Kidney (tissue), 14 donors: ENCODE results near the gene PDE9A. TPM values are rescaled to one million over a fixed set of nuclear protein-coding genes. Genes with fewer than 3 reads are reported as not detected.
A peak's percentile ranks its signal among the peaks of the same experiment; 100 is the strongest.

Experiments used
- DNase-seq, 5 donors: peaks; one replicate each; pipeline ENCODE4 v3.0.0-alpha.2; 2013 to 2020
- FAIRE-seq: peaks from 2 replicates; lab custom pipeline; 2012; peaks lifted over from hg19 to GRCh38; lab: Jason Lieb, UNC
- H3K27ac ChIP-seq, 2 donors: one replicate each; pipeline ENCODE4 v1.7.0; 2013; ENCODE audit warnings: low read depth in 2 of 2, low read length in 2 of 2, inconsistent platforms in 1 of 2
- H3K27me3 ChIP-seq: one replicate; pipeline ENCODE4 v1.7.1; 2013; ENCODE audit warnings: low read length, inconsistent platforms; ENCODE audit not compliant: control insufficient read depth, insufficient read depth
- H3K36me3 ChIP-seq, 3 donors: one replicate each; pipeline versions ENCODE4 v1.7.0 to v1.7.1; 2013; ENCODE audit warnings: low read length in 3 of 3, control low read depth in 1 of 3, inconsistent platforms in 1 of 3; ENCODE audit not compliant: insufficient read depth in 3 of 3, control insufficient read depth in 2 of 3
- H3K4me1 ChIP-seq, 3 donors: one replicate each; pipeline versions ENCODE4 v1.7.0 to v1.7.1; 2013; ENCODE audit warnings: low read length in 3 of 3, inconsistent platforms in 1 of 3, low read depth in 1 of 3; ENCODE audit not compliant: control insufficient read depth in 2 of 3, insufficient read depth in 2 of 3
- H3K4me3 ChIP-seq, 3 donors: one replicate each; pipeline versions ENCODE4 v1.7.0 to v1.8.1; 2013; ENCODE audit warnings: low read length in 3 of 3, control low read depth in 1 of 3, inconsistent platforms in 1 of 3
- H3K9ac ChIP-seq, 3 donors: one replicate each; pipeline versions ENCODE4 v1.7.0 to v1.7.1; 2013; ENCODE audit warnings: low read length in 3 of 3, control low read depth in 1 of 3, inconsistent platforms in 1 of 3
- H3K9me3 ChIP-seq, 3 donors: one replicate each; pipeline versions ENCODE4 v1.7.0 to v1.7.1; 2013; ENCODE audit warnings: low read length in 3 of 3, control low read depth in 1 of 3, inconsistent platforms in 1 of 3; ENCODE audit not compliant: control insufficient read depth in 2 of 3, insufficient read depth in 1 of 3
- intact Hi-C: fragments of 100-400 bp; cut with DNase I; formaldehyde crosslinking; loops from one replicate; pipeline ENCODE4 v1.11.1; 2022
- polyA plus RNA-seq: library from polyadenylated mRNA; stranded (reverse); fragments of 350-450 nt; fragmentation: Illumina TruSeq; extraction: RNeasy Lipid Tissue Mini Kit (QIAGEN cat#74804); gene quantifications from one replicate; pipeline ENCODE4 v1.2.3, GENCODE V29; 2014; ENCODE audit warnings: low read depth, low replicate concordance; ENCODE audit not compliant: insufficient read depth
- total RNA-seq: library from RNA; stranded (reverse); fragmentation: NEBNext Ultra II Directional; extraction: Animal tissue kit (Norgen Biotek cat#: 25700); gene quantifications from one replicate; pipeline ENCODE4 v1.2.1, GENCODE V29; 2021
- TF ChIP-seq, protein P1 (sequence below): IDR thresholded peaks from 3 replicates; pipeline ENCODE4 v1.5.1; 2012; ENCODE audit warnings: mild to moderate bottlenecking, moderate library complexity, borderline replicate concordance; ENCODE audit not compliant: insufficient read depth; ENCODE audit errors: extremely low read depth
- donor health status: control.
- donor health status: control.
- donor health status: control.
- donor health status: control.
- donor health status: control.
- donor health status: DM: yes; HTN: yes; CAD: no.
- donor health status: Normal renal cell carcinoma (clear cell type).

The PDE9A gene
- total and polyA plus RNA-seq, 2 donors from 2014 or later = 30.1 to 39.0 TPM

DNA sequence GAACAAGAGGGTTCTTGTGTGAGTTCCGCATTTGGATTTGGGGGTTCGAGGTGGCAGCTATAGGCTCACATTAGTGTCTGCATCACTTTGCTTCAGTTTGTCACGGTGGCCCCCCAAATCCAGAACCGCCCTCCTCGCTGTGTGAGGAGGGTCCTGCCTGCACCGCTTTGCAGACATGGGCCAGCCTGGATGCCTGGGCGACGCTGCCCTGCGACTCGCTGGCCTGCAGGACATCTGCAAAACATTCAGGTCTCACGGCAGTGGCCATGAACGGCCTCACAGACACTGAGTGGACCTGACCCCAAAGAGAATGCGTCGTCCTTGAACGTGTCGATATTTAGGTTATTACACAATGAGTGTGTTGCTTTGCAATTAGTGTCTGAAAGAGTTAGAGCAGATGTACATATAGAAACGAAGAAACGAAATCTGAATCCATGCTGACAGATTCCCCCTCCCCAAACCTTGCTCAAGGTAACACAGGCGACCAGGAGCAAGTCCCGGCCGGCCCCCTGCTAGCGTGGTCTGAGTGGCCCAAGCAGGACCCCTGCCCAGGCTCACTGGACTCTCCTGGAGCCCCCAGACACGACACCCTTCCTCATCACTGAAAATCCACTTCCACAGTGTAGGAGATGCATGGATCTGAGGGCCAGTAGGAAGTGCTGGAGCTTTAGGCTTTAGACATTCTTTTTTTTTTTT, 20.4 kb downstream of the PDE9A start:
- H3K27ac ChIP-seq = no peak overlapping the region
- H3K27me3 ChIP-seq = no peaks in the 10 kb centered on the region
- H3K36me3 ChIP-seq = peaks cover 7 to 9% (median 9%) of the 10 kb centered on the region in 3 donors
- peaks cover 0 to 3% (median 0%) of the 10 kb centered on the region in 3 donors for H3K9me3 ChIP-seq
- intact Hi-C loops = no loop called here
- no peak overlapping the region for H3K4me3 ChIP-seq
- H3K4me1 ChIP-seq = peaks cover 0 to 13% (median 7%) of the 10 kb centered on the region in 3 donors
- H3K9ac ChIP-seq = no peak overlapping the region
- FAIRE-seq = no peak
- no peak for DNase-seq
- TF ChIP-seq, protein P1, sequence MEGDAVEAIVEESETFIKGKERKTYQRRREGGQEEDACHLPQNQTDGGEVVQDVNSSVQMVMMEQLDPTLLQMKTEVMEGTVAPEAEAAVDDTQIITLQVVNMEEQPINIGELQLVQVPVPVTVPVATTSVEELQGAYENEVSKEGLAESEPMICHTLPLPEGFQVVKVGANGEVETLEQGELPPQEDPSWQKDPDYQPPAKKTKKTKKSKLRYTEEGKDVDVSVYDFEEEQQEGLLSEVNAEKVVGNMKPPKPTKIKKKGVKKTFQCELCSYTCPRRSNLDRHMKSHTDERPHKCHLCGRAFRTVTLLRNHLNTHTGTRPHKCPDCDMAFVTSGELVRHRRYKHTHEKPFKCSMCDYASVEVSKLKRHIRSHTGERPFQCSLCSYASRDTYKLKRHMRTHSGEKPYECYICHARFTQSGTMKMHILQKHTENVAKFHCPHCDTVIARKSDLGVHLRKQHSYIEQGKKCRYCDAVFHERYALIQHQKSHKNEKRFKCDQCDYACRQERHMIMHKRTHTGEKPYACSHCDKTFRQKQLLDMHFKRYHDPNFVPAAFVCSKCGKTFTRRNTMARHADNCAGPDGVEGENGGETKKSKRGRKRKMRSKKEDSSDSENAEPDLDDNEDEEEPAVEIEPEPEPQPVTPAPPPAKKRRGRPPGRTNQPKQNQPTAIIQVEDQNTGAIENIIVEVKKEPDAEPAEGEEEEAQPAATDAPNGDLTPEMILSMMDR = no peak

DNA sequence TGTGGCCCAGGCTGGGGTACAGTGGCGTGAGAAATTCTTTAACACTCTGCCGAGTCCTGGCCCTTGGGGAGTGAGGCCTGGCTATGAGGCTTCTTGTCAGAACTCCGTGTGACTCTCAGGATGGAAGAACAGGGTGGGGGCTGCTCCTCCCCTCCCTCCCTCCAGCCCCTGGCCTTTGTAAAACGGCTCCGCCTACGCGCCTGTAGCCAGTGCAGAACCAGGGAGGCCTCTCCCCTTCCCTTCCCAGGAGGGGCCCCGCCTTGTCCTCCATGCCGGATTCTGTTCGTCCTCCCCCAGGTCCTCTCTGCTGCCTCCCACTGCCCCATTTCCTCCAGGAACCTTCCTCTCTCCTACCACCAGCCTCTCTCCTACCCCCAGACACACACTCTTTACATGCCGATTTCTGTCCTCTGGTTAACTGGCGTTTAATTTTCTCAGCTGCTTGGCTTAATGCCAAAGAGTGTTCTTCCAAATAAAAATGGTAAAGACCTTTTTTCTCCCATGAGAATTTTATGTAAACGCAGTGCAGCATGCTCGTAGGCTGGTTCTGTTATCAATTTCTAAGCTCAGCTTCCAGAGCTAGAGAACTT, 21.0 kb downstream of the PDE9A start:
- Histone ChIP-seq H3K4me3 (peak overlapping the region in 1 of 3 donors; percentile 22), H3K27me3 (no peaks in the 10 kb centered on the region), H3K36me3 (peaks cover 8 to 9% (median 9%) of the 10 kb centered on the region in 3 donors), H3K4me1 (peaks cover 0 to 13% (median 7%) of the 10 kb centered on the region in 3 donors), H3K9me3 (peaks cover 0 to 3% (median 0%) of the 10 kb centered on the region in 3 donors), H3K27ac (no peak overlapping the region), H3K9ac (no peak overlapping the region)
- TF ChIP-seq, protein P1 = no peak
- FAIRE-seq = no peak
- DNase-seq = peak; percentile 85 to 92 (median 88)
- intact Hi-C loops = no loop called here

DNA sequence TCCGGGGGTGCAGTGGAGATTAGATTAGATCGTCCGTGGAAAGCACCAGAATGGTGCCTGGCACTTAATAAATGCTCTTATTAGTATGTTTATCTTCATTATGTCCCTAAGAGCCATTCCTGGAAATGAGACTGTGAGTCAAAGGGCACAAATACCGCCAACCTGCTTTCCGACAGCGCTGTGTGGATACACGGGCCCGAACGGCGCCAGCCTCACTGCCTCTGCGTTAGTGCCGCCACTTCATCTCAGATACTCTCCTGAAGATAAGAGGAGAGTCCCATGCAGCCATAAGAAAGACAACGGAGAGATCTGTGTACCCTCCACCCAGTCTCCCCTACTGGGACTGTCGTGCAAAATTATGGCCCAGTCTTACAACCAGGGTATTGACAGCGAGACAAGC, 22.0 kb downstream of the PDE9A start:
- peaks cover 2 to 4% (median 3%) of the 10 kb centered on the region in 3 donors for H3K36me3 ChIP-seq
- no peaks in the 10 kb centered on the region for H3K9me3 ChIP-seq
- H3K4me1 ChIP-seq = peaks cover 0 to 12% (median 6%) of the 10 kb centered on the region in 3 donors
- H3K4me3 ChIP-seq = no peak overlapping the region
- H3K9ac ChIP-seq = no peak overlapping the region
- DNase-seq (no peak), FAIRE-seq (no peak)
- H3K27me3 ChIP-seq = no peaks in the 10 kb centered on the region
- H3K27ac ChIP-seq = no peak overlapping the region
- TF ChIP-seq, protein P1 = no peak
- intact Hi-C loops = no loop called here
